GM20431 (cell line): ENCODE data around the gene CEACAM5.
"Not testable (repeated sequence)": the region's sequence is repeated elsewhere in the genome, so short reads cannot be mapped to it uniquely, and the experiment has no call there.

ENCODE experiments used
- in situ Hi-C: fragments of 300-500 bp; cut with MseI, MboI; formaldehyde crosslinking; loops from one replicate; pipeline ENCODE4 v1.15.0; 2020; ENCODE audit warnings: low sequenced_read_pairs; ENCODE audit not compliant: unreplicated experiment

The CEACAM5 gene

DNA sequence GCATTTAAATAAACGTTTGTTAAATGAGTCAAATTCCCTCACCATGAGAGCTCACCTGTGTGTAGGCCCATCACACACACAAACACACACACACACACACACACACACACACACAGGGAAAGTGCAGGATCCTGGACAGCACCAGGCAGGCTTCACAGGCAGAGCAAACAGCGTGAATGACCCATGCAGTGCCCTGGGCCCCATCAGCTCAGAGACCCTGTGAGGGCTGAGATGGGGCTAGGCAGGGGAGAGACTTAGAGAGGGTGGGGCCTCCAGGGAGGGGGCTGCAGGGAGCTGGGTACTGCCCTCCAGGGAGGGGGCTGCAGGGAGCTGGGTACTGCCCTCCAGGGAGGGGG, 8.5 kb upstream of the CEACAM5 start:
- in situ Hi-C loops, result no loop called here

DNA sequence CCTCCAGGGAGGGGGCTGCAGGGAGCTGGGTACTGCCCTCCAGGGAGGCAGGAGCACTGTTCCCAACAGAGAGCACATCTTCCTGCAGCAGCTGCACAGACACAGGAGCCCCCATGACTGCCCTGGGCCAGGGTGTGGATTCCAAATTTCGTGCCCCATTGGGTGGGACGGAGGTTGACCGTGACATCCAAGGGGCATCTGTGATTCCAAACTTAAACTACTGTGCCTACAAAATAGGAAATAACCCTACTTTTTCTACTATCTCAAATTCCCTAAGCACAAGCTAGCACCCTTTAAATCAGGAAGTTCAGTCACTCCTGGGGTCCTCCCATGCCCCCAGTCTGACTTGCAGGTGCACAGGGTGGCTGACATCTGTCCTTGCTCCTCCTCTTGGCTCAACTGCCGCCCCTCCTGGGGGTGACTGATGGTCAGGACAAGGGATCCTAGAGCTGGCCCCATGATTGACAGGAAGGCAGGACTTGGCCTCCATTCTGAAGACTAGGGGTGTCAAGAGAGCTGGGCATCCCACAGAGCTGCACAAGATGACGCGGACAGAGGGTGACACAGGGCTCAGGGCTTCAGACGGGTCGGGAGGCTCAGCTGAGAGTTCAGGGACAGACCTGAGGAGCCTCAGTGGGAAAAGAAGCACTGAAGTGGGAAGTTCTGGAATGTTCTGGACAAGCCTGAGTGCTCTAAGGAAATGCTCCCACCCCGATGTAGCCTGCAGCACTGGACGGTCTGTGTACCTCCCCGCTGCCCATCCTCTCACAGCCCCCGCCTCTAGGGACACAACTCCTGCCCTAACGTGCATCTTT, 7.8 kb upstream of the CEACAM5 start:
- in situ Hi-C loops, result no loop called here

DNA sequence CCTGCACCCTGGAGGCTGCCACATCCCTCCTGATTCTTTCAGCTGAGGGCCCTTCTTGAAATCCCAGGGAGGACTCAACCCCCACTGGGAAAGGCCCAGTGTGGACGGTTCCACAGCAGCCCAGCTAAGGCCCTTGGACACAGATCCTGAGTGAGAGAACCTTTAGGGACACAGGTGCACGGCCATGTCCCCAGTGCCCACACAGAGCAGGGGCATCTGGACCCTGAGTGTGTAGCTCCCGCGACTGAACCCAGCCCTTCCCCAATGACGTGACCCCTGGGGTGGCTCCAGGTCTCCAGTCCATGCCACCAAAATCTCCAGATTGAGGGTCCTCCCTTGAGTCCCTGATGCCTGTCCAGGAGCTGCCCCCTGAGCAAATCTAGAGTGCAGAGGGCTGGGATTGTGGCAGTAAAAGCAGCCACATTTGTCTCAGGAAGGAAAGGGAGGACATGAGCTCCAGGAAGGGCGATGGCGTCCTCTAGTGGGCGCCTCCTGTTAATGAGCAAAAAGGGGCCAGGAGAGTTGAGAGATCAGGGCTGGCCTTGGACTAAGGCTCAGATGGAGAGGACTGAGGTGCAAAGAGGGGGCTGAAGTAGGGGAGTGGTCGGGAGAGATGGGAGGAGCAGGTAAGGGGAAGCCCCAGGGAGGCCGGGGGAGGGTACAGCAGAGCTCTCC, 6.9 kb upstream of the CEACAM5 start:
- in situ Hi-C loops, result no loop called here

DNA sequence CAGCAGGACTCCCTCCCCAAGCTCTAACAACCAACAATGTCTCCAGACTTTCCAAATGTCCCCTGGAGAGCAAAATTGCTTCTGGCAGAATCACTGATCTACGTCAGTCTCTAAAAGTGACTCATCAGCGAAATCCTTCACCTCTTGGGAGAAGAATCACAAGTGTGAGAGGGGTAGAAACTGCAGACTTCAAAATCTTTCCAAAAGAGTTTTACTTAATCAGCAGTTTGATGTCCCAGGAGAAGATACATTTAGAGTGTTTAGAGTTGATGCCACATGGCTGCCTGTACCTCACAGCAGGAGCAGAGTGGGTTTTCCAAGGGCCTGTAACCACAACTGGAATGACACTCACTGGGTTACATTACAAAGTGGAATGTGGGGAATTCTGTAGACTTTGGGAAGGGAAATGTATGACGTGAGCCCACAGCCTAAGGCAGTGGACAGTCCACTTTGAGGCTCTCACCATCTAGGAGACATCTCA, 6.2 kb upstream of the CEACAM5 start:
- in situ Hi-C loops, result no loop called here

DNA sequence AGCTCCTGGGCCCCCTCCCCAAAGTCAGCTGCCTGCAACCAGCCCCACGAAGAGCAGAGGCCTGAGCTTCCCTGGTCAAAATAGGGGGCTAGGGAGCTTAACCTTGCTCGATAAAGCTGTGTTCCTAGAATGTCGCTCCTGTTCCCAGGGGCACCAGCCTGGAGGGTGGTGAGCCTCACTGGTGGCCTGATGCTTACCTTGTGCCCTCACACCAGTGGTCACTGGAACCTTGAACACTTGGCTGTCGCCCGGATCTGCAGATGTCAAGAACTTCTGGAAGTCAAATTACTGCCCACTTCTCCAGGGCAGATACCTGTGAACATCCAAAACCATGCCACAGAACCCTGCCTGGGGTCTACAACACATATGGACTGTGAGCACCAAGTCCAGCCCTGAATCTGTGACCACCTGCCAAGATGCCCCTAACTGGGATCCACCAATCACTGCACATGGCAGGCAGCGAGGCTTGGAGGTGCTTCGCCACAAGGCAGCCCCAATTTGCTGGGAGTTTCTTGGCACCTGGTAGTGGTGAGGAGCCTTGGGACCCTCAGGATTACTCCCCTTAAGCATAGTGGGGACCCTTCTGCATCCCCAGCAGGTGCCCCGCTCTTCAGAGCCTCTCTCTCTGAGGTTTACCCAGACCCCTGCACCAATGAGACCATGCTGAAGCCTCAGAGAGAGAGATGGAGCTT, 4.7 kb upstream of the CEACAM5 start:
- in situ Hi-C loops, result no loop called here

DNA sequence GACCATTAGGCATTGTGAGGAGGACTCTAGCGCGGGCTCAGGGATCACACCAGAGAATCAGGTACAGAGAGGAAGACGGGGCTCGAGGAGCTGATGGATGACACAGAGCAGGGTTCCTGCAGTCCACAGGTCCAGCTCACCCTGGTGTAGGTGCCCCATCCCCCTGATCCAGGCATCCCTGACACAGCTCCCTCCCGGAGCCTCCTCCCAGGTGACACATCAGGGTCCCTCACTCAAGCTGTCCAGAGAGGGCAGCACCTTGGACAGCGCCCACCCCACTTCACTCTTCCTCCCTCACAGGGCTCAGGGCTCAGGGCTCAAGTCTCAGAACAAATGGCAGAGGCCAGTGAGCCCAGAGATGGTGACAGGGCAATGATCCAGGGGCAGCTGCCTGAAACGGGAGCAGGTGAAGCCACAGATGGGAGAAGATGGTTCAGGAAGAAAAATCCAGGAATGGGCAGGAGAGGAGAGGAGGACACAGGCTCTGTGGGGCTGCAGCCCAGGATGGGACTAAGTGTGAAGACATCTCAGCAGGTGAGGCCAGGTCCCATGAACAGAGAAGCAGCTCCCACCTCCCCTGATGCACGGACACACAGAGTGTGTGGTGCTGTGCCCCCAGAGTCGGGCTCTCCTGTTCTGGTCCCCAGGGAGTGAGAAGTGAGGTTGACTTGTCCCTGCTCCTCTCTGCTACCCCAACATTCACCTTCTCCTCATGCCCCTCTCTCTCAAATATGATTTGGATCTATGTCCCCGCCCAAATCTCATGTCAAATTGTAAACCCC, 2.8 kb upstream of the CEACAM5 start:
- in situ Hi-C loops, result no loop called here

DNA sequence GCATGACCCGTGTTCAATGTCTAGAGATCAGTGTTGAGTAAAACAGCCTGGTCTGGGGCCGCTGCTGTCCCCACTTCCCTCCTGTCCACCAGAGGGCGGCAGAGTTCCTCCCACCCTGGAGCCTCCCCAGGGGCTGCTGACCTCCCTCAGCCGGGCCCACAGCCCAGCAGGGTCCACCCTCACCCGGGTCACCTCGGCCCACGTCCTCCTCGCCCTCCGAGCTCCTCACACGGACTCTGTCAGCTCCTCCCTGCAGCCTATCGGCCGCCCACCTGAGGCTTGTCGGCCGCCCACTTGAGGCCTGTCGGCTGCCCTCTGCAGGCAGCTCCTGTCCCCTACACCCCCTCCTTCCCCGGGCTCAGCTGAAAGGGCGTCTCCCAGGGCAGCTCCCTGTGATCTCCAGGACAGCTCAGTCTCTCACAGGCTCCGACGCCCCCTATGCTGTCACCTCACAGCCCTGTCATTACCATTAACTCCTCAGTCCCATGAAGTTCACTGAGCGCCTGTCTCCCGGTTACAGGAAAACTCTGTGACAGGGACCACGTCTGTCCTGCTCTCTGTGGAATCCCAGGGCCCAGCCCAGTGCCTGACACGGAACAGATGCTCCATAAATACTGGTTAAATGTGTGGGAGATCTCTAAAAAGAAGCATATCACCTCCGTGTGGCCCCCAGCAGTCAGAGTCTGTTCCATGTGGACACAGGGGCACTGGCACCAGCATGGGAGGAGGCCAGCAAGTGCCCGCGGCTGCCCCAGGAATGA, 1.5 kb upstream of the CEACAM5 start:
- in situ Hi-C loops, result no loop called here

DNA sequence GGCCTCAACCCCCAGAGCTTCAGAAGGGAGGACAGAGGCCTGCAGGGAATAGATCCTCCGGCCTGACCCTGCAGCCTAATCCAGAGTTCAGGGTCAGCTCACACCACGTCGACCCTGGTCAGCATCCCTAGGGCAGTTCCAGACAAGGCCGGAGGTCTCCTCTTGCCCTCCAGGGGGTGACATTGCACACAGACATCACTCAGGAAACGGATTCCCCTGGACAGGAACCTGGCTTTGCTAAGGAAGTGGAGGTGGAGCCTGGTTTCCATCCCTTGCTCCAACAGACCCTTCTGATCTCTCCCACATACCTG, 969 bp upstream of the CEACAM5 start:
- in situ Hi-C loops, result no loop called here

DNA sequence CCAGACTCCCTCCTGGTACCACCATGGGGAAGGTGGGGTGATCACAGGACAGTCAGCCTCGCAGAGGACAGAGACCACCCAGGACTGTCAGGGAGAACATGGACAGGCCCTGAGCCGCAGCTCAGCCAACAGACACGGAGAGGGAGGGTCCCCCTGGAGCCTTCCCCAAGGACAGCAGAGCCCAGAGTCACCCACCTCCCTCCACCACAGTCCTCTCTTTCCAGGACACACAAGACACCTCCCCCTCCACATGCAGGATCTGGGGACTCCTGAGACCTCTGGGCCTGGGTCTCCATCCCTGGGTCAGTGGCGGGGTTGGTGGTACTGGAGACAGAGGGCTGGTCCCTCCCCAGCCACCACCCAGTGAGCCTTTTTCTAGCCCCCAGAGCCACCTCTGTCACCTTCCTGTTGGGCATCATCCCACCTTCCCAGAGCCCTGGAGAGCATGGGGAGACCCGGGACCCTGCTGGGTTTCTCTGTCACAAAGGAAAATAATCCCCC, 505 bp upstream of the CEACAM5 start:
- in situ Hi-C loops, result no loop called here

DNA sequence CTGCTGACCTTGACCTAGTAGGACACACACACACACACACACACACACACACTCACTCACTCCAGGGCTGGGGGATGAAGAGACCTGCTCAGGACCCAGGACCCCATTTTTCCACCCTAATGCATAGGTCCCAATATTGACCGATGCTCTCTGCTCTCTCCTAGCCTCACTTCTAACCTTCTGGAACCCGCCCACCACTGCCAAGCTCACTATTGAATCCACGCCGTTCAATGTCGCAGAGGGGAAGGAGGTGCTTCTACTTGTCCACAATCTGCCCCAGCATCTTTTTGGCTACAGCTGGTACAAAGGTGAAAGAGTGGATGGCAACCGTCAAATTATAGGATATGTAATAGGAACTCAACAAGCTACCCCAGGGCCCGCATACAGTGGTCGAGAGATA, 1.1 kb downstream of the CEACAM5 start:
- in situ Hi-C loops, result not testable (repeated sequence)

DNA sequence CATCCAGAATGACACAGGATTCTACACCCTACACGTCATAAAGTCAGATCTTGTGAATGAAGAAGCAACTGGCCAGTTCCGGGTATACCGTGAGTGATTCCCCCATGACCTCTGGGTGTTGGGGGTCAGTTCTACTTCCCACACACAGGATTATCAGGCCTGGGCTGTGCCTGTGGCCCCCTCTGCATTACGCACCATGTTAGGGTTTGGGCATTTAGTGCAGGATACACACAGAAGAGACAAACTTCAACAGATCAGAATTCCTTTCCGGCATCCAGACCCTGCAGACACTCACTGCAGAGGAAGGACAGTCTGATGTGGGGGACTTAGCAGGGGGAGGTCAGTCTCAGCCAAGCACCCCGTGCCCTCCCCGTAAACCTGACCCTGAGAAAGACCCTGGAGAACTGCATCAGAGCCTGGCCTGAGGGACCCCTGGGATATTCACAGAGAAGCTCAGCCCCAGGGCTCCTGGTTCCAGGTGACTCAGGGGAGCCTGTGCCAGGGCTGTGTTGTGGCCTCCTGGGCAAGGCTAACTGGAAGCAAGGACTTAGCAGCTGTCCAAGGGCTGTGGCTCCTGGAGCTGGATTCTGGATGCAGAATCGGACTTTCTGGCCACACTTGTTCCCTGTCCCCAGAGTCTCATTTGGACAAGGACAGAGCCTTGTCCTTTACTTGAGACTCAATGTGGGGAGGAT, 1.7 kb downstream of the CEACAM5 start:
- in situ Hi-C loops, result no loop called here

DNA sequence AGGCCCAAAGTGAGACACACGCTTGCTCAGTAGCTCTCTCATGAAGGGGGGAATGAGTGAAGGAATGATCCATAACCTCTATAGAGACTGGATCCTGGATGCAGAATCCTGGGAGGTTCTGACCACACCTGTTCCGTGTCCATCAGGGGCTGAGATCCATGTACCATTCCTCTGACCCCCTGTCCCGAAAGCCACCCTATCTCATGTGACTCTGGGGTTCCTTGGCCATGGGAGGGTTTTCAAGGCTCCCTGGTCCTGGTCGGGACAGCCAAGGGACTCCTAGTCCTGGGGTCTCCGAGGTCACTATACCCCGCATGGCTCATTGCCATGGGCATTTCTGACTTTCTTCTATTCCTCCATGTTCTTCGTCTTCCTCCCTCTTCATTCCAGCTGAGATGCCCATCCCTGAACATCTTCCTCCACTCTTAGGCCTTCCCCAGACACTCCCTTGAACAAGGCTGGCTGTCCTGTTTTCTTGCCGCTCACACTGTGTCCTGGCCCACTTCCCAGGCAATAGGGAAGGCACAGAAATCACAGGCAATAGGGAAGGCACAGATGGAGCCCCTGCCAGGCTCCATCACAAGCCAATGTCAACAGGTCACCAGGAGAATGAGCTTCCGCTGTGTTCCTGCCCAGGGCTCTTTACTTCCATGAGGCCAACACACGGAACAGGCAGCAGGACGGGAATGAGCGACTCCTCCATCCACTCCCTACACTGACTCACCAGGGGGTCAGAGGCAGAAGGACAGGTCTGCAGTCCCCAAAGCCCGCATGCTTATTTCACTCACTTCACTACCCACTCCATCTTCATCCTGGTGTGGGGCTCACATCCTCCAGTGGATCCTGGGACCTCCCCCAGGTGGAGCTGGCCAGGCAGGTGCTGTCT, 3.2 kb downstream of the CEACAM5 start:
- in situ Hi-C loops, result no loop called here

DNA sequence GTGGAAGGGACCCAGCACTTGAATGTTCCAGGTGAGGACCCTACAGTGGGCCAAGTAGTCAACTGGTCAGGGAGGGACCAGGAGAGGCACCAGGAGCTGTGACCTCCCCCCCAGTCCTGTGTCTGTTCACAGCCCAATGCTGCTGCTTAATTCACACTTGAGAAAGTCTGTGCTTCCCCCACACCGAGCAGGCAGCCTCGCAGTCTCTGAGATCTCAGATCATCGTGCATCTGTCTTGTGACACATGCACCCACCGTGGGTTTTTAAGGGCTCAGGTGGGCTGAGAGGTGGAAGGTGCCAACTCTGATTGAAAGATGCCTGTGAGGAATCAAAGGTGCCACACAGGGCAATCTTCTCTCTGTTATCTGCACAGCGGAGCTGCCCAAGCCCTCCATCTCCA, 6.2 kb downstream of the CEACAM5 start:
- in situ Hi-C loops, result no loop called here

DNA sequence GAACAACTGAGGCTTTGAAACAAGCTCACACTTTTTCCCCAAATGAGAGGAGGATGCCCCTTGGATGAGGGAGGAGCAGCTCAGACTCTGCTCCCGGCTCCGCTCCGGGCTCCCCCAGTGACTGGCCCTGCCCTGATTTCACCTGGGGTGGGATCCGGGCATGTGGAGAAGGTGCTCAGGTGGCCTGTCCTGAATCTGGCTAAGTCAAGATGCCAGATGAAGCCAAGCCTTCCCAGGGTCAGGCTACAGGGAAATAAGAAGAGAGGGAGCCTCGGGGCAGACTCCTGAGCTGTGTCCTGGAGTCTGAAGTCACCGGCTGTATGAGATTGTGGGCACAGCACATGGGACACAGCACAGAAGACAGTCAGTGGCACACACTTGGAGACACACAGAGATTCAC, 10.3 kb downstream of the CEACAM5 start:
- in situ Hi-C loops, result no loop called here

DNA sequence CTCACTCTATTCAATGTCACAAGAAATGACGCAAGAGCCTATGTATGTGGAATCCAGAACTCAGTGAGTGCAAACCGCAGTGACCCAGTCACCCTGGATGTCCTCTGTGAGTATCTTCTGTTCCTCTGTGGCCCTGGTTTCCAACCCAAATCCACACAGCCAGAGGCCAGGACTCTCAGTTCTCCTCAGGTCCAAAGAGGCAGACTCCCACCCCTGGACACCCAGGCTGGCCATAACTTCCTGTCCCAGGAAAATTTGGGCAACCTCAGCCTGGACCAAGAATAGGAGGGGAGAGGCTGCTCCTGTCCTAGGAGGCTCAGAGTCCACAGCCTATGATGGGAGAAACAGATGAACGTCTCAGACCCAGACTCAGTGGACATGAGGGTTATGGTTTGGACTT, 11.7 kb downstream of the CEACAM5 start:
- in situ Hi-C loops, result no loop called here

DNA sequence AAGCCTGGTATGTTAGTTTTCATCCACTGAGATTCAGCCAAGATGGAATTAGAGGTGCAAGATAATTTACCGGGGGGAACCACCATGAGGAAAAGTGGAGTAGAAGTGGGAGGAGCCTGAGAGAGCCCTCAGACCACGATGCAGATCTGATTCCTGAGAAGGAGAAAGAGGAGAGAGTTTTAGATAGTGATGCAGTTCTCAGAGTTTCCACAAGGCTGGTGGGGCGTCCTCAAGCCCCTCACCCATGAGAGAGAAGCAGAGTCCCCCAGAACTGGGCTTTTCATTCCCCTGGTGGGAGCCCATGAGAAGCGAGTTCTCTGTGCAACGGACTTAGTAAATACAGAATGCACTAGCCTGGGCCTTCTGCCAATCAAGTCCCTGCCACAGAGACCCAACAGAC, 18.1 kb downstream of the CEACAM5 start:
- in situ Hi-C loops, result no loop called here

DNA sequence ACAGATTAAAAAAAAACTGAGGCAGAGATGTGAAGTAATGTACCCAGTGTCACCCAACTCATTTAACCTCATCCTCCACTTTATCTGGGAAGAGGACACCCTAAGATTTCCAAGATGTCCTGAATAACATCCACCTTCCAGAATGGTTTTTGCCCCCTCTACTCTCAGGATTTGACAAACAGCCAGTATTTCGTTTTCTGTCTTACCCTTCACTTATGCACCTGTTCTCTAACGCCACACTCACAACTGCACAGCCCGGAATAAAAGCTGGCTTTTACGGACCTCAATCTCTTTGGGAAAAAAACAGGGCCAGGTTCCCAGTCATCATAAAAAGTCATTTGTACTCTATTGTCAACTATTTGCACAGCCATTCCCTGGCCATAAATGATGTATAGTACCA, 25.7 kb downstream of the CEACAM5 start:
- in situ Hi-C loops, result no loop called here

DNA sequence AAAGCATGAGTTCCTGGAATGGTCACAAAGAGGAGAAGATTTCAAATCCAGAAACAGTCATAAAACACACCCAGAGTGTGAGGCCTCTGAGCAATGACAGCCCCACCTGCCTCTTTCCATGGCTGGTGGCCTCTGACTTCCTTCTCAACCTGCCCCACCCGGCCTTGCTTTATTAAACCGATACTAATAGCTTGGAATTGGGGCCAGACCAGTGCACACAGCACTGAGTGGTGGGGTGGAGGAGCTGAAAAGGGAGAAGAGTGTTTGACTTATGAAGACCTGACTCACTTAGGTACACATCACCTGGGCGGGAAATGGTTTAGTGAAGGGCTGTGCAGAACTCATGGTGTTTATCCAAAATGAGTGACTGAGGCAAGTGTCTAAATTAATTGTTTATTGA, 26.2 kb downstream of the CEACAM5 start:
- in situ Hi-C loops, result no loop called here
